ENCODE measurements around the gene PLLP.

- TF ChIP-seq CTCF (IDR thresholded peaks at IDR 0.05) (no peak), EZH2 (IDR thresholded peaks at IDR 0.05) (no peak), EZH2phosphoT487 (IDR thresholded peaks at IDR 0.05) (no peak)
Measured at GRCh38 chr16:57253466-57253865, 31.0 kb downstream of the PLLP start.
